ENCODE data around the gene ODF2. TPM values are rescaled to one million over a fixed set of nuclear protein-coding genes. Genes with fewer than 3 reads are reported as not detected.

The ODF2 gene
- total and polyA plus RNA-seq, 2 of the 13 experiments (the other 11 are each of a cell fraction or from before 2014, with no cell fraction given) = 9.8 to 31.3 TPM

DNA sequence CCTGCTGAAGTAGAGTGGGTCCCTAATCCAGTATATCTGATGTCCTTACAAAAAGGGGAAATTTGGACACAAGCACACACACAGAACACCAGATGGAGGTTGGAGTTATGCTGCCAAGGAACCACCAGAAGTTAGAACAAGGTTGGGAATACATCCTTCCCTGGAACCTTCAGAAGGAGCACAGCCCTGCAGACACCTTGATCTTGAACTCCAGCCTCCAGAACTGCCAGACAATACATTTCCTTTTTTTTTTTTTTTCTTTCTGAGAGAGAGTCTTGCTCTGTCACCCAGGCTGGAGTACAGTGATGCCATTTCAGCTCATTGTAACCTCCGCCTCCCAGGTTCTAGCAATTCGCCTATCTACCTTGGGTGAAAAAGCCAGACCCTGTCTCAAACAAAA, 7.1 kb upstream of the ODF2 start:
- ATAC-seq (no peak), DNase-seq (ENCODE audit: low spot score) (no peak), FAIRE-seq (no peak)
- Histone ChIP-seq H4K20me1 (ENCODE audit: insufficient read depth, low read length) (no peaks in the 10 kb centered on the region), H3K27me3 (ENCODE audit: control insufficient read depth in 1 of 2, insufficient read depth in 2 of 2, low read length in 2 of 2) (peaks cover 0 to 29% of the 10 kb centered on the region in 2 experiments; a peak in 3 of 5 replicates), H3K4me1 (ENCODE audit: insufficient read depth, low read length) (no peaks in the 10 kb centered on the region), H3K36me3 (replicated peaks in 1 of 2; ENCODE audit: control insufficient read depth in 1 of 2, insufficient read depth in 2 of 2, low read length in 2 of 2) (no peaks in the 10 kb centered on the region), H3K4me3 (replicated peaks in 1 of 3; ENCODE audit: insufficient read depth in 1 of 3, low read depth in 2 of 3, low read length in 3 of 3) (no peak overlapping the region), H3K9me3 (ENCODE audit: low read length) (no peaks in the 10 kb centered on the region), H3K79me2 (ENCODE audit: insufficient read depth, low read length) (no peaks in the 10 kb centered on the region), H3K9ac (ENCODE audit: insufficient read depth, low read depth, low read length) (no peak overlapping the region), H3K27ac (ENCODE audit: extremely low read length, insufficient read depth, low read length) (no peak overlapping the region), H3K4me2 (ENCODE audit: low read depth, low read length) (no peak overlapping the region), H2AFZ (ENCODE audit: low read length) (no peak overlapping the region)
- POLR2A ChIA-PET = no interaction called here
- intact Hi-C loops (cut with micrococcal nuclease; ENCODE audit: unreplicated experiment) (no loop called here), in situ Hi-C loops (cut with HindIII; ENCODE audit: extremely low pct_ligation_motif_present, low pct_unique_long_range_greater_than_20kb) (no loop called here)
- TF ChIP-seq ZFY (CRISPR knock-in tag; IDR thresholded peaks at IDR 0.05) (no peak), JARID2 (CRISPR knock-in tag; IDR thresholded peaks at IDR 0.05; ENCODE audit: insufficient replicate concordance) (no peak), HDAC6 (IDR thresholded peaks at IDR 0.05; ENCODE audit: low read depth, low read length) (no peak), SRSF4 (IDR thresholded peaks at IDR 0.05; ENCODE audit: low read depth, low read length, poor library complexity, severe bottlenecking) (no peak), ZNF264 (CRISPR knock-in tag; IDR thresholded peaks at IDR 0.05) (no peak), ZBTB7B (CRISPR knock-in tag; IDR thresholded peaks at IDR 0.05) (no peak), IKZF1 (IDR thresholded peaks at IDR 0.05) (no peak), PAF1 (CRISPR knock-in tag; IDR thresholded peaks at IDR 0.05) (no peak), ZNF772 (CRISPR knock-in tag; IDR thresholded peaks at IDR 0.05) (no peak), ZC3H13 (CRISPR knock-in tag; IDR thresholded peaks at IDR 0.05) (no peak), TCF7 (IDR thresholded peaks at IDR 0.05; ENCODE audit: low read depth) (no peak), ZNF558 (CRISPR knock-in tag; IDR thresholded peaks at IDR 0.05; ENCODE audit: borderline replicate concordance) (no peak), JUN (CRISPR knock-in tag; IDR thresholded peaks at IDR 0.05) (no peak), ZNF546 (CRISPR knock-in tag; conservative IDR thresholded peaks at IDR 0.05) (no peak)
- TF ChIP-seq, protein P1, sequence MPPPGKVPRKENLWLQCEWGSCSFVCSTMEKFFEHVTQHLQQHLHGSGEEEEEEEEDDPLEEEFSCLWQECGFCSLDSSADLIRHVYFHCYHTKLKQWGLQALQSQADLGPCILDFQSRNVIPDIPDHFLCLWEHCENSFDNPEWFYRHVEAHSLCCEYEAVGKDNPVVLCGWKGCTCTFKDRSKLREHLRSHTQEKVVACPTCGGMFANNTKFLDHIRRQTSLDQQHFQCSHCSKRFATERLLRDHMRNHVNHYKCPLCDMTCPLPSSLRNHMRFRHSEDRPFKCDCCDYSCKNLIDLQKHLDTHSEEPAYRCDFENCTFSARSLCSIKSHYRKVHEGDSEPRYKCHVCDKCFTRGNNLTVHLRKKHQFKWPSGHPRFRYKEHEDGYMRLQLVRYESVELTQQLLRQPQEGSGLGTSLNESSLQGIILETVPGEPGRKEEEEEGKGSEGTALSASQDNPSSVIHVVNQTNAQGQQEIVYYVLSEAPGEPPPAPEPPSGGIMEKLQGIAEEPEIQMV (CRISPR knock-in tag; IDR thresholded peaks at IDR 0.05; ENCODE audit: low read depth) = no peak
- TF ChIP-seq, protein P2, sequence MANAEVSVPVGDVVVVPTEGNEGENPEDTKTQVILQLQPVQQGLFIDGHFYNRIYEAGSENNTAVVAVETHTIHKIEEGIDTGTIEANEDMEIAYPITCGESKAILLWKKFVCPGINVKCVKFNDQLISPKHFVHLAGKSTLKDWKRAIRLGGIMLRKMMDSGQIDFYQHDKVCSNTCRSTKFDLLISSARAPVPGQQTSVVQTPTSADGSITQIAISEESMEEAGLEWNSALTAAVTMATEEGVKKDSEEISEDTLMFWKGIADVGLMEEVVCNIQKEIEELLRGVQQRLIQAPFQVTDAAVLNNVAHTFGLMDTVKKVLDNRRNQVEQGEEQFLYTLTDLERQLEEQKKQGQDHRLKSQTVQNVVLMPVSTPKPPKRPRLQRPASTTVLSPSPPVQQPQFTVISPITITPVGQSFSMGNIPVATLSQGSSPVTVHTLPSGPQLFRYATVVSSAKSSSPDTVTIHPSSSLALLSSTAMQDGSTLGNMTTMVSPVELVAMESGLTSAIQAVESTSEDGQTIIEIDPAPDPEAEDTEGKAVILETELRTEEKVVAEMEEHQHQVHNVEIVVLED (CRISPR knock-in tag; IDR thresholded peaks at IDR 0.05; ENCODE audit: borderline replicate concordance) = no peak
- TF ChIP-seq, protein P3, sequence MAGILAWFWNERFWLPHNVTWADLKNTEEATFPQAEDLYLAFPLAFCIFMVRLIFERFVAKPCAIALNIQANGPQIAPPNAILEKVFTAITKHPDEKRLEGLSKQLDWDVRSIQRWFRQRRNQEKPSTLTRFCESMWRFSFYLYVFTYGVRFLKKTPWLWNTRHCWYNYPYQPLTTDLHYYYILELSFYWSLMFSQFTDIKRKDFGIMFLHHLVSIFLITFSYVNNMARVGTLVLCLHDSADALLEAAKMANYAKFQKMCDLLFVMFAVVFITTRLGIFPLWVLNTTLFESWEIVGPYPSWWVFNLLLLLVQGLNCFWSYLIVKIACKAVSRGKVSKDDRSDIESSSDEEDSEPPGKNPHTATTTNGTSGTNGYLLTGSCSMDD (CRISPR knock-in tag; IDR thresholded peaks at IDR 0.05) = no peak
- TF ChIP-seq, protein P4, sequence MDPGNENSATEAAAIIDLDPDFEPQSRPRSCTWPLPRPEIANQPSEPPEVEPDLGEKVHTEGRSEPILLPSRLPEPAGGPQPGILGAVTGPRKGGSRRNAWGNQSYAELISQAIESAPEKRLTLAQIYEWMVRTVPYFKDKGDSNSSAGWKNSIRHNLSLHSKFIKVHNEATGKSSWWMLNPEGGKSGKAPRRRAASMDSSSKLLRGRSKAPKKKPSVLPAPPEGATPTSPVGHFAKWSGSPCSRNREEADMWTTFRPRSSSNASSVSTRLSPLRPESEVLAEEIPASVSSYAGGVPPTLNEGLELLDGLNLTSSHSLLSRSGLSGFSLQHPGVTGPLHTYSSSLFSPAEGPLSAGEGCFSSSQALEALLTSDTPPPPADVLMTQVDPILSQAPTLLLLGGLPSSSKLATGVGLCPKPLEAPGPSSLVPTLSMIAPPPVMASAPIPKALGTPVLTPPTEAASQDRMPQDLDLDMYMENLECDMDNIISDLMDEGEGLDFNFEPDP (CRISPR knock-in tag; conservative IDR thresholded peaks at IDR 0.05) = no peak
- TF ChIP-seq, protein P5, sequence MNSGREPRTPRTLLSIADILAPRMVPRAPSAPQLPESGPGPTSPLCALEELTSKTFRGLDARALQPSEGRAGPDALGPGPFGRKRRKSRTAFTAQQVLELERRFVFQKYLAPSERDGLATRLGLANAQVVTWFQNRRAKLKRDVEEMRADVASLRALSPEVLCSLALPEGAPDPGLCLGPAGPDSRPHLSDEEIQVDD (CRISPR knock-in tag; IDR thresholded peaks at IDR 0.05; ENCODE audit: borderline replicate concordance) = no peak
- no TSS peak for BruUV-seq (replicated peaks)
- CTCF ChIA-PET (ENCODE audit: low intra/inter-chr PET ratio, low total read pairs) = no interaction called here
- 61% methylated on average over 2 of the region's 2 CpGs for WGBS (ENCODE audit: low lambda C conversion rate)

All from HepG2 (cell line).